Right lobe of liver (tissue), 4 donors: ENCODE measurements around the gene KREMEN1.

Experiments
- CTCF ChIP-seq, 4 donors: fragments of 200-600 bp in 3 of 4; fragments of 450-650 bp in 1 of 4; IDR thresholded peaks; one replicate each; pipeline versions ENCODE4 v1.5.1 to v1.8.0; 2016 to 2022; ENCODE audit warnings: antibody characterized with exemption in 4 of 4, mild to moderate bottlenecking in 2 of 4
- POLR2A ChIP-seq: fragments of 450-650 bp; IDR thresholded peaks from one replicate; pipeline ENCODE4 v1.6.1; 2017; ENCODE audit warnings: antibody characterized with exemption, mild to moderate bottlenecking
- donor health status: DM: no; HTN: no; CAD: no.
- donor health status: DM: no; HTN: no; CAD: no.
- donor health status: DM: no; HTN: yes; CAD: no.

- TF ChIP-seq CTCF (IDR thresholded peaks at IDR 0.05) (no peak), POLR2A (no peak)
Measured at GRCh38 chr22:29071261-29072045, 1.4 kb upstream of the KREMEN1 start.
